ENCODE results near the gene FGGY.
"Not testable (repeated sequence)": the region's sequence is repeated elsewhere in the genome, so short reads cannot be mapped to it uniquely, and the experiment has no call there.

The FGGY gene

GRCh38 chr1:59701376-59701775, 404.5 kb downstream of the FGGY start:
- no peaks in the 10 kb centered on the region for H3K9me3 ChIP-seq (ENCODE audit: insufficient read depth, low read depth, low read length)
- H3K4me3 ChIP-seq (ENCODE audit: low read length): no peak overlapping the region
- WGBS: 88% methylated on average over 3 of the region's 3 CpGs
- no peak overlapping the region for H3K9ac ChIP-seq (ENCODE audit: low read depth, low read length)
- H3K36me3 ChIP-seq (ENCODE audit: insufficient read depth, low read length): no peaks in the 10 kb centered on the region
- no peaks in the 10 kb centered on the region for H3K27me3 ChIP-seq (ENCODE audit: insufficient read depth, low read length)
- H3K27ac ChIP-seq (ENCODE audit: low read depth, low read length): no peak overlapping the region
- H3K4me1 ChIP-seq (ENCODE audit: insufficient read depth, low read length): peaks cover 21% of the 10 kb centered on the region

GRCh38 chr1:59703226-59703917, 406.5 kb downstream of the FGGY start:
- no peaks in the 10 kb centered on the region for H3K27me3 ChIP-seq (ENCODE audit: insufficient read depth, low read length)
- peaks cover 9% of the 10 kb centered on the region for H3K4me1 ChIP-seq (ENCODE audit: insufficient read depth, low read length)
- WGBS: 100% methylated on average over 1 of the region's 1 CpG
- H3K9ac ChIP-seq (ENCODE audit: low read depth, low read length): no peak overlapping the region
- no peak overlapping the region for H3K27ac ChIP-seq (ENCODE audit: low read depth, low read length)
- no peak overlapping the region for H3K4me3 ChIP-seq (ENCODE audit: low read length)
- H3K9me3 ChIP-seq (ENCODE audit: insufficient read depth, low read depth, low read length): no peaks in the 10 kb centered on the region
- H3K36me3 ChIP-seq (ENCODE audit: insufficient read depth, low read length): no peaks in the 10 kb centered on the region

GRCh38 chr1:59703918-59704378, 407.1 kb downstream of the FGGY start:
- 93% methylated on average over 5 of the region's 6 CpGs for WGBS
- Histone ChIP-seq H3K9me3 (ENCODE audit: insufficient read depth, low read depth, low read length) (no peaks in the 10 kb centered on the region), H3K27ac (ENCODE audit: low read depth, low read length) (no peak overlapping the region), H3K4me3 (ENCODE audit: low read length) (no peak overlapping the region), H3K27me3 (ENCODE audit: insufficient read depth, low read length) (no peaks in the 10 kb centered on the region), H3K36me3 (ENCODE audit: insufficient read depth, low read length) (no peaks in the 10 kb centered on the region), H3K4me1 (ENCODE audit: insufficient read depth, low read length) (peaks cover 3% of the 10 kb centered on the region), H3K9ac (ENCODE audit: low read depth, low read length) (no peak overlapping the region)

- no peaks in the 10 kb centered on the region; the same call in 1 of the 2 replicates for H3K4me1 ChIP-seq (ENCODE audit: insufficient read depth, low read length)
- 92% methylated on average over 2 of the region's 2 CpGs for WGBS
- no peaks in the 10 kb centered on the region for H3K9me3 ChIP-seq (ENCODE audit: insufficient read depth, low read depth, low read length)
- H3K9ac ChIP-seq (ENCODE audit: low read depth, low read length): no peak overlapping the region
- no peaks in the 10 kb centered on the region for H3K27me3 ChIP-seq (ENCODE audit: insufficient read depth, low read length)
- H3K4me3 ChIP-seq (ENCODE audit: low read length): no peak overlapping the region
- no peak overlapping the region for H3K27ac ChIP-seq (ENCODE audit: low read depth, low read length)
- H3K36me3 ChIP-seq (ENCODE audit: insufficient read depth, low read length): no peaks in the 10 kb centered on the region
Observed at GRCh38 chr1:59704716-59705115, 407.8 kb downstream of the FGGY start.

GRCh38 chr1:59705466-59706302, 408.8 kb downstream of the FGGY start:
- H3K9ac ChIP-seq (ENCODE audit: low read depth, low read length): no peak overlapping the region
- H3K4me1 ChIP-seq (ENCODE audit: insufficient read depth, low read length): no peaks in the 10 kb centered on the region; the same call in 1 of the 2 replicates
- no peaks in the 10 kb centered on the region for H3K36me3 ChIP-seq (ENCODE audit: insufficient read depth, low read length)

GRCh38 chr1:59706303-59706599, 409.4 kb downstream of the FGGY start:
- no peak overlapping the region for H3K4me3 ChIP-seq (ENCODE audit: low read length)
- no peak overlapping the region for H3K27ac ChIP-seq (ENCODE audit: low read depth, low read length)
- no peaks in the 10 kb centered on the region for H3K9me3 ChIP-seq (ENCODE audit: insufficient read depth, low read depth, low read length)
- no peaks in the 10 kb centered on the region for H3K27me3 ChIP-seq (ENCODE audit: insufficient read depth, low read length)
- H3K9ac ChIP-seq (ENCODE audit: low read depth, low read length): no peak overlapping the region
- H3K36me3 ChIP-seq (ENCODE audit: insufficient read depth, low read length): no peaks in the 10 kb centered on the region
- H3K4me1 ChIP-seq (ENCODE audit: insufficient read depth, low read length): no peaks in the 10 kb centered on the region; the same call in 1 of the 2 replicates

More at GRCh38 chr1:59705466-59706302, 408.8 kb downstream of the FGGY start:
- Histone ChIP-seq H3K4me3 (ENCODE audit: low read length) (no peak overlapping the region), H3K27me3 (ENCODE audit: insufficient read depth, low read length) (no peaks in the 10 kb centered on the region), H3K9me3 (ENCODE audit: insufficient read depth, low read depth, low read length) (no peaks in the 10 kb centered on the region), H3K27ac (ENCODE audit: low read depth, low read length) (no peak overlapping the region)
- WGBS: 92% methylated on average over 5 of the region's 5 CpGs

- no peaks in the 10 kb centered on the region; the same call in 1 of the 2 replicates for H3K4me1 ChIP-seq (ENCODE audit: insufficient read depth, low read length)
- no peaks in the 10 kb centered on the region for H3K9me3 ChIP-seq (ENCODE audit: insufficient read depth, low read depth, low read length)
- H3K27me3 ChIP-seq (ENCODE audit: insufficient read depth, low read length): no peaks in the 10 kb centered on the region
- no peak overlapping the region for H3K4me3 ChIP-seq (ENCODE audit: low read length)
- no peak overlapping the region for H3K9ac ChIP-seq (ENCODE audit: low read depth, low read length)
- no peak overlapping the region for H3K27ac ChIP-seq (ENCODE audit: low read depth, low read length)
- no peaks in the 10 kb centered on the region for H3K36me3 ChIP-seq (ENCODE audit: insufficient read depth, low read length)
- WGBS: 93% methylated on average over 7 of the region's 7 CpGs
Observed at GRCh38 chr1:59707178-59707791, 410.4 kb downstream of the FGGY start.

- no peak overlapping the region for H3K9ac ChIP-seq (ENCODE audit: low read depth, low read length)
- 92% methylated on average over 2 of the region's 3 CpGs for WGBS
- H3K4me1 ChIP-seq (ENCODE audit: insufficient read depth, low read length): no peaks in the 10 kb centered on the region; the same call in 1 of the 2 replicates
- H3K27ac ChIP-seq (ENCODE audit: low read depth, low read length): no peak overlapping the region
- H3K9me3 ChIP-seq (ENCODE audit: insufficient read depth, low read depth, low read length): no peaks in the 10 kb centered on the region
- no peaks in the 10 kb centered on the region for H3K36me3 ChIP-seq (ENCODE audit: insufficient read depth, low read length)
- no peaks in the 10 kb centered on the region for H3K27me3 ChIP-seq (ENCODE audit: insufficient read depth, low read length)
- no peak overlapping the region for H3K4me3 ChIP-seq (ENCODE audit: low read length)
Observed at GRCh38 chr1:59709333-59709732, 412.4 kb downstream of the FGGY start.

- not testable (repeated sequence) for H3K27me3 ChIP-seq (ENCODE audit: insufficient read depth, low read length); H3K27ac ChIP-seq (ENCODE audit: low read depth, low read length); H3K9me3 ChIP-seq (ENCODE audit: insufficient read depth, low read depth, low read length); H3K4me3 ChIP-seq (ENCODE audit: low read length); H3K9ac ChIP-seq (ENCODE audit: low read depth, low read length); H3K4me1 ChIP-seq (ENCODE audit: insufficient read depth, low read length); H3K36me3 ChIP-seq (ENCODE audit: insufficient read depth, low read length)
- WGBS: 100% methylated on average over 1 of the region's 2 CpGs
Observed at GRCh38 chr1:59710920-59711319, 414.0 kb downstream of the FGGY start.

- H3K27ac ChIP-seq (ENCODE audit: low read depth, low read length): no peak overlapping the region
- no peak overlapping the region for H3K9ac ChIP-seq (ENCODE audit: low read depth, low read length)
- H3K27me3 ChIP-seq (ENCODE audit: insufficient read depth, low read length): no peaks in the 10 kb centered on the region
- H3K9me3 ChIP-seq (ENCODE audit: insufficient read depth, low read depth, low read length): no peaks in the 10 kb centered on the region
- no peaks in the 10 kb centered on the region for H3K36me3 ChIP-seq (ENCODE audit: insufficient read depth, low read length)
- peaks cover 6% of the 10 kb centered on the region; the same call in 1 of the 2 replicates for H3K4me1 ChIP-seq (ENCODE audit: insufficient read depth, low read length)
- H3K4me3 ChIP-seq (ENCODE audit: low read length): no peak overlapping the region
Observed at GRCh38 chr1:59714219-59714618, 417.3 kb downstream of the FGGY start.

GRCh38 chr1:59714966-59715365, 418.1 kb downstream of the FGGY start:
- peaks cover 6% of the 10 kb centered on the region; the same call in 1 of the 2 replicates for H3K4me1 ChIP-seq (ENCODE audit: insufficient read depth, low read length)
- no peaks in the 10 kb centered on the region for H3K36me3 ChIP-seq (ENCODE audit: insufficient read depth, low read length)
- no peak overlapping the region for H3K9ac ChIP-seq (ENCODE audit: low read depth, low read length)
- H3K27ac ChIP-seq (ENCODE audit: low read depth, low read length): no peak overlapping the region
- H3K9me3 ChIP-seq (ENCODE audit: insufficient read depth, low read depth, low read length): no peaks in the 10 kb centered on the region
- no peaks in the 10 kb centered on the region for H3K27me3 ChIP-seq (ENCODE audit: insufficient read depth, low read length)
- no peak overlapping the region for H3K4me3 ChIP-seq (ENCODE audit: low read length)
- 90% methylated on average over 1 of the region's 1 CpG for WGBS
